Left ventricle myocardium superior (tissue), 1 donor: ENCODE measurements around the gene STMN3. TPM values are rescaled to one million over a fixed set of nuclear protein-coding genes. Genes with fewer than 3 reads are reported as not detected.
"Not testable (repeated sequence)": the region's sequence is repeated elsewhere in the genome, so short reads cannot be mapped to it uniquely, and the experiment has no call there.

ENCODE experiments used
- ATAC-seq: fragments of 200-7000 bp; cut with Tn5 transposase; one replicate; pipeline ENCODE4 v1.9.1; 2020; ENCODE audit warnings: mild to moderate bottlenecking, moderate library complexity
- DNase-seq: peaks from one replicate; pipeline ENCODE4 v3.0.0-alpha.2; 2020
- intact Hi-C: fragments of 100-400 bp; cut with micrococcal nuclease; formaldehyde crosslinking; loops from one replicate; pipeline ENCODE4 v1.11.0; 2022
- total RNA-seq: library from RNA; stranded (reverse); fragmentation: NEBNext Ultra II Directional; extraction: Animal tissue kit (Norgen Biotek cat#: 25700); gene quantifications from one replicate; pipeline ENCODE4 v1.2.1, GENCODE V29; 2021
- donor health status: DM: no; HTN: yes; CAD: no; lungs with severe emphysema.

The STMN3 gene
- total RNA-seq, 1 donor from 2014 or later = 5.5 TPM

- peak; percentile 44 for DNase-seq
- ATAC-seq = peak; percentile 1
- intact Hi-C loops = no loop called here
Measured at GRCh38 chr20:63625771-63626423, 27.3 kb downstream of the STMN3 start.

DNA sequence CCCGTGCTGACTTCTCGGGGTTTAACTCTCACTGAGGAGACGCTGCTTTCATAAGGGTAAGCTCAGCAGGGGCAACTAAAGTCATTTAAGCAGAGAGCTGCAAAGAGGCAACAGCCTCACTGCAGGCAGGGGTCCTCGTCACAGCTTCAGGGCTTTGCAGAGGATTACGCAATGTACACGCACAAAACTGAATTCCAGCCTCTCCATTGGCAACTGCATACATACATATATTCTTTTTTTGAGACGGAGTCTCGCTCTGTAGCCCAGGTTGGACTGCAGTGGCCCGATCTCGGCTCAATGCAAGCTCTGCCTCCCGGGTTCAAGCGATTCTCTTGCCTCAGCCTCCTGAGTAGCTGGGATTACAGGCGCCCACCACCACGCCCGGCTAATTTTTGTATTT, 28.7 kb downstream of the STMN3 start:
- intact Hi-C loops = no loop called here
- peak; percentile 13 for DNase-seq
- no peak for ATAC-seq

DNA sequence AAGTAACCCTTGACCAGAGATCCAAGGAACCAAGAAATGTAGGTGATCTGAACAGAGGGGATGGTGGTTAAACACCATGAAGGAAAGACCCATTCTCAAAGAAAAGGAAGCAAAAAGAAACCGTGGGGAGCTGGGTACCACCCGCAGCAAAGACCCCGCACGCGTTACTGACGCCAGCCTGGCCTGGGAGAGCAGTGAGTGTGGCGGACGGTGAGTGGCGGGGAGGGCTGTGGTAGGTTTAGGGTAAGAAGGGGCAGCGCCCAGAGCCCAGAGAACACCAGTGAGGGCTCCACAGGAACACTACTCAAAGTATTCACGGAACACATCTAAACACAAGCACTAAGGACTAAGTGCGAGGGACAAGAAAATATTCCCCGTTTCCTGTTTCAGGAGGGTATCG, 30.5 kb downstream of the STMN3 start:
- DNase-seq = peak; percentile 6
- ATAC-seq = no peak
- intact Hi-C loops = no loop called here

- intact Hi-C loops = no loop called here
- DNase-seq (peak; percentile 7), ATAC-seq (no peak)
Measured at GRCh38 chr20:63622096-63622495, 31.1 kb downstream of the STMN3 start.

- intact Hi-C loops = no loop called here
- no peak for ATAC-seq
- peak; percentile 4 for DNase-seq
Measured at GRCh38 chr20:63620991-63621390, 32.2 kb downstream of the STMN3 start.

DNA sequence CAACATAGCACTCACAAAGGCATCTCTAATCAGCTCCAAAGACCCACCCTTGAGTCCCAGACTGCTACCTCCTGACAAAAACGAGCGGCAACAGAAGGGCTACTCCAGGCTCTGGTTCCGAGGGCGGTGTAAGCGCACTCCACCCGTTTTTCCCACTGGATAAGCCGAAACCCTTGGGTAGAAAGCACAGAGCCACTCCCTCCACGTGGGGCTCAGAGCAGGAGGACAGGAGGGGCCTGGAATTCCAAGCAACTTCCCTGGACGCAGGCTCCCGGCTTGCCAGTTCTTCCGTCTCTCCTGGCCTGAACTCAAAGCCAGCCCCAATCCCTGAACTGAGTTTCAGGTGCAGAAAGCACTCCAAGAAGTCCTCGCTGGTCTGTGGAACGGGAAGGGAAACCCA, 33.7 kb downstream of the STMN3 start:
- intact Hi-C loops = no loop called here
- DNase-seq = peak; percentile 10
- ATAC-seq = no peak

DNA sequence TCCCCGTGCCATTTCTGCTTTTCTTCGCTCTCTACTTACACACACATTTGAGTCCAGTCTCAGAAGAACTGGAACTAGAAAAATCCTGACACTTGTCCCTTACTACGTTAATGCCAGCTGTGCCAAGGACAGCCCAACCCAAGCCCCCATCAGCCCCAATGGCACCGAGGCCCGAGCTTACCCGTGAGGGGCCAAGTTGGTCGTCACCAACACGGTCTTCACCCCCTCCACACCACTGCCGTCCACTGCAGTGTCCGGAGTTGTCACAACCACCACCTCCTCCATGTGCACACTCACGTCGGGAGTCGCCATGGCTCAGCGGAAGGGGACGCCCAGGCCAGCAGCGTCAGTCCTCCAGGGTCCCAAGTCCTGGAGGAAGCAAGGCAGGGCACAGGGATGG, 34.1 kb downstream of the STMN3 start:
- intact Hi-C loops = no loop called here
- DNase-seq (peak; percentile 15), ATAC-seq (no peak)

DNA sequence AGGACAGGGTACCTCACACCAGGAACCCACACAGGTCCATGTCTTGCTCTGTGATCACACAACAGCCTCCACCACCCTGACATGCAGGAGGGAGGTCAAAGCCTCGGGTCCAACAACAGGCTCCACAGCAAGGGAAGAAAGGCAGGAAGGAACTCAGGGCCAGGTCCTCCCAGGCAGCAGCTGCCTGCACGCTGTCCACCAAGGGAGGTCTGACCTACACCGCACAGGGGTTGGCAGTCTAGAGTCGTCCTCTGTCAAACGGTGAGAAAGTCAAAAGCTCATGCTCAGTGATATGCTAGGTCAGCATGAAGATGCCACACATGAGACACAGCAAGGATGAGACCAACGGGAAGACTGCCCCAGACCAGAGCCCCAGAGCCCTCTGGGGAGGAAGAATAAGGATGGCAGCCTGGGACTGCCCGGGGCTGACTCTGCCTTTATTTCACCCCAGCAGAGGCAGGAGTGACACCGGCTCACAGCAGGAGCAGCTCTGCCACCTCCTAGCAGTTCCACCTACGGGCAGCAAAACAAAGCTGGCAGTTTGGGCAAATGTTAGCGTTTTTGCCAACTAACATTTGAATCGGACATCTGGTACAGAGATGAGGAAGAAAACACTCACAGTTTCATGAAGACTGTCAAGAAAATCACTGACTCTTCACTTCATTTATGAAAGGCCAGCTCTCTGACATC, 34.8 kb downstream of the STMN3 start:
- DNase-seq = peak; percentile 9
- no peak for ATAC-seq
- intact Hi-C loops = no loop called here

DNA sequence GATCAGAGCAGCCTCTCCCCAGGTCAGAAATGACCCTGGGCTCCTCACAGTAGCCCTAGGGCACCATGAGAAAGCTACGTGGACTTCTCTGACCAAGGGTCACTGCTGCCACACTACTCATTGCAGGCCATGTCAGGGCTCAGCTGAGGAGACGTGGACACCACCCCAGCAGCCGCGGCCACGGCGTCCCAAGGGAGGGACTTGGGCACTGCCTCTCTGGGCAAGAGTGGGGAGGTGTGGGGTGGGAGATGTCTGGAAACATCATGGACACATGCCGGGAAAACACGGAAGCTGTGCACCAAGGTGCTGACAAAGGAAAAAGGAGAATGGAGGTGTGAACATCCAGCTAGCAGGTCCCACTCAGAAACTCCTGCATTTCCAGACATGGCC, 35.4 kb downstream of the STMN3 start:
- ATAC-seq (no peak), DNase-seq (no peak)

GRCh38 chr20:63617092-63617875, 35.9 kb downstream of the STMN3 start:
- DNase-seq = peak; percentile 30
- intact Hi-C loops = no loop called here
- no peak for ATAC-seq

More for the DNA sequence above, 35.4 kb downstream of the STMN3 start:
- intact Hi-C loops = no loop called here

- ATAC-seq, intact Hi-C loops: not testable (repeated sequence)
- peak; percentile 32 for DNase-seq
Measured at GRCh38 chr20:63613863-63614594, 39.2 kb downstream of the STMN3 start.

DNA sequence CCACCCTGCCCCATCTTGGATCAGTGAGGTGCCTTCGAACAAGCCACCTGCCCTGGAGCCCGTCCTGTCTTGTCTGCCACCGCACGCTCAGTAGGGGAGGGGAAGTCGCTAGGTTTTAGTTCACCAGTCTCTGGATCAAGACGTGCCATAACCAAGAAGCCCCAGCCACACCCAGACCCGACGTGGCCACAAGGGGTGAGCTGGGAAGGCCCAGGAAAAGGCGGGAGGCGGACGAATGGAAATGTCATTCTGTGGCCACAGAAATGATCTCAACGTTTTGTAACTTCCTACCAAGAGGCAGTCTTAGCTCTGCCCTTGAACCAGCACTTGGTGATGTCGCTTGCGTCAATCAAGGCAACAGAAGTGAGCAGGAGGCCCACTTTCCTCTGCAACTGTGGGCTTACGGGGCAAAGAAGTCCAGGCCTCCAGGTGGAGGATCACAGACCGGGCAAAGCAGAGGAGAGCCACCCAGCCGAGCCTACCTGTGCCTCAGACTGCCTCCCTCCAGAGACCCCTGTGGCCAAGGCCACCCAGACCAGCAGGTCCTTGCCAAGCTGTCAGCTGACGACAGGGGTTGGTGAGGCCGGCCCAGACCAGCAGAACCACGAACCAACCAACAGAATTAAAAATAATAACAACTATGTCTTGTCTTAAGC, 40.8 kb downstream of the STMN3 start:
- intact Hi-C loops = no loop called here
- DNase-seq = peak; percentile 33
- peak; percentile 25 for ATAC-seq

DNA sequence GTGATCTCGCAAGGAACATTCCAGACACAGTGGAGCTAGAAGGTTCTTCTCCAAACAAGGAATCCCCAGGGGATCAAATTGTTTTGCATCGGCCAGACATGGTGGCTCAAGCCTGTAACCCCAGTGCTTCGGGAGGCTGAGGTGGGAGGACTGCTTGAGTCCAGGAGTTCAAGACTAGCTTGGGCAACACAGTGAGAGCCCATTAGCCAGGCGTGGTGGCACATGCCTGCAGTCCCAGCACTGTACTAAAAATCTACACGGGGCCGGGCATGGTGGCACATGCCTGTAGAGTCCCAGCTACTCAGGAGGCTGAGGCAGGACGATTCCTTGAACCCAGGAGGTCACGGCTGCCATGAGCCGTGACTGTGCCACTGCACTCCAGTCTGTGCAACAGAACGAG, 41.6 kb downstream of the STMN3 start:
- DNase-seq (no peak), ATAC-seq (no peak)
- intact Hi-C loops = no loop called here

- DNase-seq (no peak), ATAC-seq (no peak)
- intact Hi-C loops = no loop called here
Measured at GRCh38 chr20:63610581-63611435, 42.4 kb downstream of the STMN3 start.

- ATAC-seq (no peak), DNase-seq (no peak)
- intact Hi-C loops = no loop called here
Measured at GRCh38 chr20:63606686-63607085, 46.5 kb downstream of the STMN3 start.

GRCh38 chr20:63602321-63602720, 50.9 kb downstream of the STMN3 start:
- DNase-seq (no peak), ATAC-seq (no peak)
- intact Hi-C loops = no loop called here

GRCh38 chr20:63601679-63602078, 51.5 kb downstream of the STMN3 start:
- ATAC-seq, intact Hi-C loops, DNase-seq: not testable (repeated sequence)

GRCh38 chr20:63599396-63600050, 53.7 kb downstream of the STMN3 start:
- ATAC-seq = no peak
- intact Hi-C loops = no loop called here
- no peak for DNase-seq
